GM13976 (cell line): ENCODE data around the gene BTBD16.
A peak's percentile ranks its signal among the peaks of the same experiment; 100 is the strongest.

Source experiments
- DNase-seq: peaks from one replicate; pipeline ENCODE4 v3.0.0; 2012; ENCODE audit warnings: low spot score
- in situ Hi-C: fragments of 300-500 bp; cut with MboI; formaldehyde crosslinking; loops from one replicate; pipeline ENCODE4 v1.12.0; 2022; ENCODE audit warnings: low sequenced_read_pairs, mixed read lengths, inconsistent platforms; ENCODE audit not compliant: unreplicated experiment
- TF ChIP-seq, protein P1 (sequence below): IDR thresholded peaks from 2 replicates; pipeline ENCODE4 v1.5.1; 2012; ENCODE audit warnings: borderline replicate concordance, mild to moderate bottlenecking; ENCODE audit not compliant: insufficient read depth; ENCODE audit errors: extremely low read depth, missing control alignments, control extremely low read depth

Gene BTBD16

DNA sequence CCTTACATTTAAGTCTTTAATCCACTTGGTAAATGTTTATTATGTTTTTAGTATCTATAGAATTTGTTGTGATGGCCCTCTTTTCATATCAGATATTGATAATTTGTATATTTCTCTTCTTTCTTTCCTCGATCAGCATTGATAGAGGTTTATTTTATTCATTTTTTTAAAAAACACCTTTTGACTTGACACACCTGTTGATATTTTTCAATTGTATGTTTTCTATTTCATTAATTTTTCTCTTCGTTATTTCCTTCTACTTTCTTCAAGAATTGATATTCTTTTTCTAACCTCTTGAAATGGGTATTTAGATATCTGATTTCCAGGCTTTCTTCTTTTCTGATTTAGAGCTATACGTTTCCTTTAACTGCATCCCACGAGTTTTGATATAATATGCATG, 50.9 kb downstream of the BTBD16 start:
- DNase-seq, result no peak
- in situ Hi-C loops, result no loop called here
- TF ChIP-seq, protein P1, sequence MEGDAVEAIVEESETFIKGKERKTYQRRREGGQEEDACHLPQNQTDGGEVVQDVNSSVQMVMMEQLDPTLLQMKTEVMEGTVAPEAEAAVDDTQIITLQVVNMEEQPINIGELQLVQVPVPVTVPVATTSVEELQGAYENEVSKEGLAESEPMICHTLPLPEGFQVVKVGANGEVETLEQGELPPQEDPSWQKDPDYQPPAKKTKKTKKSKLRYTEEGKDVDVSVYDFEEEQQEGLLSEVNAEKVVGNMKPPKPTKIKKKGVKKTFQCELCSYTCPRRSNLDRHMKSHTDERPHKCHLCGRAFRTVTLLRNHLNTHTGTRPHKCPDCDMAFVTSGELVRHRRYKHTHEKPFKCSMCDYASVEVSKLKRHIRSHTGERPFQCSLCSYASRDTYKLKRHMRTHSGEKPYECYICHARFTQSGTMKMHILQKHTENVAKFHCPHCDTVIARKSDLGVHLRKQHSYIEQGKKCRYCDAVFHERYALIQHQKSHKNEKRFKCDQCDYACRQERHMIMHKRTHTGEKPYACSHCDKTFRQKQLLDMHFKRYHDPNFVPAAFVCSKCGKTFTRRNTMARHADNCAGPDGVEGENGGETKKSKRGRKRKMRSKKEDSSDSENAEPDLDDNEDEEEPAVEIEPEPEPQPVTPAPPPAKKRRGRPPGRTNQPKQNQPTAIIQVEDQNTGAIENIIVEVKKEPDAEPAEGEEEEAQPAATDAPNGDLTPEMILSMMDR, result no peak

GRCh38 chr10:122323189-122323588, 52.1 kb downstream of the BTBD16 start:
- TF ChIP-seq, protein P1, result no peak
- in situ Hi-C loops, result no loop called here
- no peak for DNase-seq

DNA sequence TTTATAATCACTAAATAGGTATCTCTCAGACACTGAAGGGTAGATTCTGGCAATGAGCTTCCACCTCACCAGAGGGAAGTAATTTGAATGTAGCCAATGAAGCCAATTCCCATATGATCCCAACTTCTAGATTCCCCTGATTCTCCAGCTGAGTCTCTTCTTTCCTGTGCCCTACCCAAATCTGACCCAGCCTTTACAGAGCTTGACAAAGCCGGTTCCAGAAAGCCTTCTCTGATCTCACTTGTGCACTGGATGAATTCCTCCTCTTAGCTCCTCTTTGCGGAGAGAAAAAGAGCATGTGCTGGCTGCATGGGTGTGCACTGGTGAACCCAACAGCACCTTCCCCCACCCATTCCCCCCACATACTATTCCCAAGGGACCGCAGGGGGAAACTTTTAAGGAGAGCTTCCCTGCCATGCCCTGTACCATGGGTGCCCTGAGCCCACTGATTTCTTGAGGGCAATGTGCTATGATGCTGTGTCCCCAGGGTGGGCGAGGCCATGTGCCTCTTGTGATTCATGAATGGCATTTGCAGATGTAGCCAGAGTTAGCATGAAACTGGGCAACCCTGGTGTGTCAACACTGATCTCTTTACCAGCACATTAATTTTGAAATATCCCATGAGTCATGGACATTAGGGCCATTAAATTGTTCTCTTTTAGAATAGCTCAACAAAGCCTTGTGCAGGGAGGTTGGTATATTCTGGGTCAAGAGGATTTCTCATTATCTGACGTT, 53.0 kb downstream of the BTBD16 start:
- TF ChIP-seq, protein P1, result no peak
- in situ Hi-C loops, result no loop called here
- no peak for DNase-seq

GRCh38 chr10:122325235-122325634, 54.1 kb downstream of the BTBD16 start:
- DNase-seq, result no peak
- TF ChIP-seq, protein P1, result no peak
- in situ Hi-C loops, result no loop called here

DNA sequence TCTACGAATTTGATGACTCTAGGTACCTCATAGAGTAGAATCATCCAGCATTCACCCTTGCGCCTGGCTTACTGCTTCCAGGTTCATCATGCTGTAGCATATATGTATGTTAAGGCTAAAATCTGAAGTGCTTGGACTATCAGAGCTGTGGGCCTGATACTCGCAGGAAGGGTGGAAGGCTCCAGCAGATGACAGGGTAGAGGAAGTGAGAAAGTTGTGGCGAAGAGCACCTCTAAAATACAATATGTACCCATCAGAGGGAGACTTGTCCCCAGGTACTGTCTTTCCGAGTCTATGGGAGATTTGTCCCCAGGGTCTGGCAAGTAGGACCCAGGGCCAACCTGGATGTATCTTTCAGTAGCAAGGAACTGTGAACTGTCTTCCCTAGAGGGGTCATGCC, 55.3 kb downstream of the BTBD16 start:
- TF ChIP-seq, protein P1, result no peak
- peak; percentile 43 for DNase-seq
- in situ Hi-C loops, result no loop called here

DNA sequence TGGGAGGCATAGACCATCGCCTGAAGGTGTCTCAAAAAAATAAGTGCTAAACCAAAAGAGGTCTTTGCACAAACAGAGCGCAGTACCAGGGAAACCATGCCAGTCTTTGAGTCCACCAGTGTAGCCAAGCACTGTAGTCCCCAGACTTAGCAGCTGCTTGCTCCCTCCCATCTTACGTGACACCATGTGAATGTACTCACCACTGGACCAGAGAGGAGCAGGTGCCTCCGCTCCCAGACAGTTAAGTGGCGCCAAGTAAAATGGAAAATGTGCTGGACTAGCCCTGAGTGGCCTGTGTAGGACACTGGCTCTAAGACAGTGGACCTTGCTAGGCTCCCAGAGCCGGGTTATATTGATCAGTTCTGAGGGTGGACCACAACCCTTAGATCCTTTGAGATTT, 55.7 kb downstream of the BTBD16 start:
- TF ChIP-seq, protein P1, result no peak
- in situ Hi-C loops, result no loop called here
- DNase-seq, result no peak
